Activated naive CD4-positive, alpha-beta T cell treated with anti-CD3 and anti-CD28 coated beads, Interleukin-2, amount 50 U/mL, for 16 hours (primary cell): ENCODE data around the gene PADI3.

Experiments used
- DNase-seq: peaks from one replicate; pipeline ENCODE4 v3.0.0-alpha.2; 2020

PADI3 gene

GRCh38 chr1:17248781-17249180, at the start of gene PADI3:
Gene PADI3, plus strand, starts transcription at chr1:17249098. Its CDS starts 40 bp downstream, at chr1:17249138.
- no peak for DNase-seq

DNA sequence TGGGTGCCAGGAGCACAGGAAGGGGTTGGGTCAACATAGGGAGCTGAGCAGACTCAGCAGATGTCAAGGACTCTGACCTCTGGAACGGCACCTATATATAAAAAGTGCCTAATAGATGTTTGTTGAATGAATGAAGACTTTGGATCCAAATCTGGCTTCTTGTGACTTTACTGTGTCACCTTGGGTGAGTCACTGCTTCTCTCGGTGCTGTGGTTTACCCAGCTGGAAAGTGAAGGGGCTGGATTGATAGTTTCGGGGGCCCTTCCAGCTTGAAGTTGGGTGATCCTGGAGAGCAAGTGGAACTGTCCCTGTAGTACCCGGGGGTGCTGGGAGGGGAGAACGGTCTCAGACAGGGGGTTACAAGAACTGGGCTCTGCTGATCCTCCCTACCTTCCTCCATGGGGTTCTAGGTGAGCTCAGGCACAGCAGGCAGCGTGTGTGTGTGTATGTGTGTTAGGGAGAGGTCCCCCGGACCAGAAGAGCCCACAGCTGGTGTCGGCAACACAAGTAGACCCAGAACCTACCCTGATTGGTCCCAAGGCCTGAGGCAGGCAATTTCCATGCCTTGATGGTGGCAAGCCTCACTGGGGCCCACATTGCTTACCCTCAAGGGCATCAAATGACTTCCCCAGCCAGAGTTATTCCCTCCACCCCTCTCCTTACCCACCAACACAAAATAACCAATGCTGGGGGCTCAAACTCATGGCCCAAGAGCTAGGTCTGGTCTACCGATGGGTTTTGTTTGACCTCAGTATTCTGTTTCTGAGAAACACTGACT, 49.4 kb upstream of the PADI3 start:
- DNase-seq = no peak

GRCh38 chr1:17200246-17200645, 48.7 kb upstream of the PADI3 start:
- no peak for DNase-seq

DNA sequence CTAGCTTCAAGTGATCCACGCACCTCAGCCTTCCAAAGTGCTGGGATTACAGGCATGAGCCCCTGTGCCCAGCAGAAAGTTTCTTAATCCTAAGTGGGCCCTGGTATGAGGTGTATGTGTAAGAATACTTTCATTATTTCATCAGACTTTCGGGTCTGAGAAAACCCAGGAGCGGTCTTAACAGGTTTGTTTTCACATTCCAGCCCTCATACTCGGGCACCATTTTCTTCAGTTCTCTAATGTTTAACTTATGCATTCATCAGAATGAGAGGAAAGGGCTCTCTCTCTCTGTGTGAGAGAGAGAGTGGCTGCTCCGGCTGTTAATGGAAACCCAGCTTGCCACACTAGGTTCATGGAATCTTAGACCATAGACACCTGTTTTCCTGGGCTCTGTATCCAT, 48.1 kb upstream of the PADI3 start:
- DNase-seq = no peak

DNA sequence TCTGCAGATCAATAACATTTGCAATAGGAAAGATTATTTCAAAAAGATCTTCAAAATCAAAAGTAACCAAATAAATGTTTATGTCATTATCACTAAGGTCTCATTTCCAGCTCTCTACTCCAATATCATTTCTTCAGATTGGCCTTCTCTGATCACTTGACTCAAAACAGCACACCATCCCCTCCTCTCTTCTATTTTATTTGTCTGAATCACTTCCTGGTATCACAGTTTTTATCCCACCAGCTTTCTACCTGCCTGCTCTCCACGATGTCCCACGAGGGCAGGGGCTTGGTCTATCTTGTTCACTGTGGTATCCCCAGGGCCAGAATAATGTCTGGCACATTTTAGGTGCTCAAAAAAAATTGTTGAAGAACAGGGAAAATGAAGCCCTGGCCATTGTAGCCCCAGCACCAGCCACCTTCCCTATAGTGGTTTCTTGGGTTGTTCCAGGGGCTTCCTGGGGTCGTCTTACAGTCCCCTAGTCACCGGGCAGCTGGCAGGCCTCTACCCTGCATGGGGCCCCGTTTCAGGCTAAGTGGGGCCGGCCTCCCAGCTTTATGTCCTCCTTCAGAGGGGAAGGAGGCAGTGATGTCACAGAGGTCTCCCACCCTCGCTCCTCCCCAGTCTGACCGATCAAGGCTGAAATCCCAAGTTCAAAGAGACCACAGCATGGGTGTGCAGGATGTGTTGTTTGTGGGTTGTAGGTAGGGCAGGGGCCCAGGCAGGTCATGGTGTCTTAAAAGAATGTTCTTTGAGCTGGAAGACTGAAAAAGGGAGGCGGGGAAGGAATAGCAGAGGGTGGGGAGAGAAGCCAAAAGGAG, 47.5 kb upstream of the PADI3 start:
- DNase-seq = no peak

- no peak for DNase-seq
Measured at GRCh38 chr1:17204546-17205440, 44.1 kb upstream of the PADI3 start, which contains the start of gene PADI1. Gene PADI1, plus strand, starts transcription at chr1:17205128. Its CDS starts 90 bp downstream, at chr1:17205218.

- DNase-seq = no peak
Measured at GRCh38 chr1:17205652-17206051, 43.2 kb upstream of the PADI3 start.

DNA sequence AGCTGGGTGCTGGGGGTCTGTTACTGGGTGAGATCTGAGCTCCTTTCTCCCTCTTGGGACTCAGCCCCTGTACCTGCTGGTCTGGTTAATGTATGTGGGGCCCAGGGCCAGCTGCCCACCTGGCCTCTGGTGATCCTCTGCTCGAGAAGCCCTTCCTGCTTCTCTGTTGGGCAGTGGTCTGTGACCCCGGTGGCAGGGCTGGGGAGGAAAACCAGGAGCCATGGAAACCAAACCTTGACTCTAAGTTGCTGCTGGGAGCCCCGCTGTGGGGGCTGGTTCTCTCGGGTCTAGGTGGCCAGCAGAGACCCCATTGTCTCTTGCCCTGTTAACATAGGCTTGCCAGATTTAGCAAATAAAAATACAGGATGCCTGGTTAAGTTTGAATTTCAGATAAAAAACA, 42.7 kb upstream of the PADI3 start:
- DNase-seq = no peak

DNA sequence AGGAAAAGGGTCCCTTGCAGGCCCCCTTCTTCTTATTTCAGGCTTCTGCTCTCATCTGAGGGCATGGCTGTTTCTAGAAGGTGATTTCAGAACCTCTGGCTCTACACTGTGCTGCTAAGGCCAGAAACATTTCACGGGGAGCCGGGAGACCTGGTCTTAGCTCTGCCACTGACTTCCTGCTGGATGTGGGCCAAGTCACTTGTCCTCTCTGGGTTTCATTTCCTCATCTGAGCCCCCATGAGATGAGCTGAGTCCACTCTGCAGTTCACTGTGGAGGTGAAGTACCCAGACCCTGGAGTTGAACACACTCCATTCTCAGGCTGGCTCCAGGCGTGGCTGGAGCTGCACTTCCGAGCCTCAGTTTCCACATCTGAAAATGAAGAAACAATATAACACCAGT, 41.9 kb upstream of the PADI3 start:
- no peak for DNase-seq

GRCh38 chr1:17207540-17207939, 41.4 kb upstream of the PADI3 start:
- DNase-seq = no peak

GRCh38 chr1:17207966-17208418, 40.9 kb upstream of the PADI3 start:
- peak; percentile 55 for DNase-seq

DNA sequence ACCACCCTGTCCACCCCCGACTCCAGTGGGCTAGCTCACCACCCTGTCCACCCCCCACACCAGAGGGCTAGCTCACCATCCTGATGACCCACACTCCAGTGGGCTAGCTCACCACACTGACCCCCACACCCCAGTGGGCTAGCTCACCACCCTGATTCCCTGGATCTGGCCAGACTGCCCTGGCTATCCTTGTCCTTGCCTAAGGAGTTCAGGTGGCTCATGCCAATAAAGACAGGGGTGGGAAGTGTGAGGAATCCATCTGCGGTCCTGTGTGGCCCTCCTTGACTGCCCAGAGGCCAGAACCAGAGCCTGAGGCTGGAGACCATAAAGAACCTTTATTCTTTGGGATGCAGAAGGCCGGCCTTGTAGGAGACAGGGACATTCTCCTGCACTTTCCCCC, 40.4 kb upstream of the PADI3 start:
- no peak for DNase-seq

GRCh38 chr1:17209430-17209829, 39.5 kb upstream of the PADI3 start:
- DNase-seq = no peak

- DNase-seq = no peak
Measured at GRCh38 chr1:17210176-17210575, 38.7 kb upstream of the PADI3 start.

DNA sequence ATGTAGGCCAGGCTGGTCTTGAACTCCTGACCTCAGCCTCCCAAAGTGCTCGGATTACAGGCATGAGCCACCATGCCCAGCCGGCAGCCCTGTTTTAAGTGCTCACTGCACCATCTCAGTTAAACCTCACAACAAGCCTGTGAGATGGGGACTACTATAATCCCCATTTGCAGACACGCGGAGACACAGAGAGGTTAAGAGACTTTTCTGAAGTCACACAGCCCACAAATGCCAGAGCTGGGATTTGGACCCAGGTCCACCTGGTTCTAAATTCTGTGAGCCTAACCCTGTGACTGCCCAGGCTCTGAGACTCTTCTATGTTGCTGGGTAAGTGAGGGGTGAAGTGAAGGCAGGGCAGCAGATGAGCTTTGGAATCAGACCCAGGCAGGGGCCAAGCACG, 37.5 kb upstream of the PADI3 start:
- no peak for DNase-seq

DNA sequence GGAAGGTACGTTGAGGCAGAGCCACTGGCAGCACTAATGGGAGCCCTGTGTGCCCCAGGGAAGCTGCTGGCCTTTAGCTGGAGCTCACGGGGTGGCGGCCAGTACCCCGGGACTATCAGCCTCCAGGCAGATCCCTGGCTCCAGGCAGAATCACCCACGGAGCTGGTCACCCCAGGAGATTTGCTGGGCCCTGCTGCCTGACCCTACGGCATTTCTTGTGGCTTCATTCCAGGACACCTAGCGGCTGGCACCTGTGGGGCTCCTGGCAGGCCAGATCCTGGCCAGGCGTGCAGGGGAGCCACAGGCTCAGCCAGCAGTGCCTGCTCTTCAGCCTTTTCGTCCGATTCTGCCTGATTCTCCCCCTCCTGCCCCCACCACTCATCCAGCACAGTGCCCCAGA, 36.9 kb upstream of the PADI3 start:
- DNase-seq = no peak

- peak; percentile 69 for DNase-seq
Measured at GRCh38 chr1:17212487-17213121, 36.3 kb upstream of the PADI3 start.

GRCh38 chr1:17213148-17213781, 35.6 kb upstream of the PADI3 start:
- DNase-seq = no peak

DNA sequence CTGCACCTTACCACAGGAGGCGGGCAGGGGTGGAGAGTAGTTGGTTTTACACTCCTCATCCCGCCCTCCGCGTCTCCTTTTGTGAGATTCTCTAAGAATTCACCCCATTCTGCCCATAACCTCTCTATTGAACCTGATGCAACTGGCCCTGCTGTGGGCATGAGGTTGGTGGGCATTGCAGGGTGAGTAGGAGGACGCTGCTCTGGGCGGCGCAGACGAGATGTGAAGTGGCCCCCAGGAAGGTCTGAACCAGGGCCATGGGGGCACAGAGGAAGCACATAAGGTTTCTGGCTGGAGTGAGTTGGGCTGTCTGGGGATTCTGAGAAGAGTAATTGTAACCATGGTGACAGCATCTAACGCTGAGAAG, 35.1 kb upstream of the PADI3 start:
- DNase-seq = no peak

DNA sequence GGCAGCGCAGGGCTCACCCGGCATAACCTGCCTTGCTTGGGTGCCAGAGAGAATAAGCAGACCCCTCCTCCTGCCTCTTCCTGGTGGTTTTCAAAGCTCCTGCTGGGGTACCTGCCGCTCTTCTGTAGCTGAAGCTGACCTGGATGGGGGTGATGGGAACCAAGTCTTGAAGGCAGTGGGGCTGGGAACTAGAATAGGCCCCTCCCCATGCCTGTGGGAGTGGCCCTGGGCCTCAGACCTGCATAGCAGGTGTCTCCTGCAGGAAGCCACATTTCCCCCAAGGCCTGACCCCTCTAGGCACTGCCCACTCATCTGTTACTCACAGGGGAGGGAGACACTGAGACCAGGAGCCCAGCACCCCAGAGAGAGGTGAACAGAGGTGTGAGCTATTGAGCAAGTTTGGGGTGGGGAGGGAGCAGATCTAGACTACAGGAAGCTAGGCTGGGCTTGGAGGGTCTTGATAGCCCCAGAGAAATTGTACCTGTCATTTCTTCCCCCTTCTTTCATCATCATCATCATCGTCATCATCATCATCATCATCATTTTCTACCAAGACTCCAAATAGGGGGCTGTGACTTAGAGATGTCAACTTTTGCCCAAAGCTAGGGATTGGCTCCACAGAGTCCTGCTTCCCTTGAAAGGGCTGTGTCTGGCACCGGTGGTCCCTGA, 33.9 kb upstream of the PADI3 start:
- no peak for DNase-seq

- no peak for DNase-seq
Measured at GRCh38 chr1:17215545-17215890, 33.4 kb upstream of the PADI3 start.

- no peak for DNase-seq
Measured at GRCh38 chr1:17216078-17216477, 32.8 kb upstream of the PADI3 start.
